ENCODE measurements around the gene PPP1R10. TPM values are rescaled to one million over a fixed set of nuclear protein-coding genes. Genes with fewer than 3 reads are reported as not detected.

The PPP1R10 gene
- total and polyA plus RNA-seq, 2 of the 13 experiments (the other 11 are each of a cell fraction or from before 2014, with no cell fraction given): 26.3 to 38.4 TPM

GRCh38 chr6:30654798-30655742 is 38.0 kb upstream of the PPP1R10 start (continued):
- TF ChIP-seq ZBTB40 (IDR thresholded peaks at IDR 0.05) (no peak), ZBTB40 (CRISPR knock-in tag; IDR thresholded peaks at IDR 0.05) (peak; percentile 60; the same call in 1 of the 2 replicates), ZNF556 (CRISPR knock-in tag; IDR thresholded peaks at IDR 0.05; ENCODE audit: borderline replicate concordance) (peak; percentile 79; the same call in 1 of the 2 replicates), SIX1 (CRISPR knock-in tag; IDR thresholded peaks at IDR 0.05; ENCODE audit: borderline replicate concordance) (peak; percentile 70; the same call in 1 of the 2 replicates), ZNF292 (CRISPR knock-in tag; IDR thresholded peaks at IDR 0.05; ENCODE audit: borderline replicate concordance, low read depth) (peak; percentile 93; the same call in 1 of the 2 replicates), STAT6 (CRISPR knock-in tag; IDR thresholded peaks at IDR 0.05; ENCODE audit: borderline replicate concordance) (peak; percentile 64; the same call in 1 of the 2 replicates), MAFF (IDR thresholded peaks at IDR 0.05; ENCODE audit: low read depth, low read length) (peak; percentile 98), ZNF562 (CRISPR knock-in tag; IDR thresholded peaks at IDR 0.05; ENCODE audit: borderline replicate concordance) (no peak), MIER3 (CRISPR knock-in tag; IDR thresholded peaks at IDR 0.05; ENCODE audit: borderline replicate concordance) (peak; percentile 95; the same call in 1 of the 2 replicates), ZFP91 (CRISPR knock-in tag; IDR thresholded peaks at IDR 0.05; ENCODE audit: borderline replicate concordance) (peak; percentile 70), MYNN (CRISPR knock-in tag; IDR thresholded peaks at IDR 0.05; ENCODE audit: low read depth) (no peak), ZFX (CRISPR knock-in tag; IDR thresholded peaks at IDR 0.05; ENCODE audit: low read depth) (peak; percentile 68), ZNF260 (CRISPR knock-in tag; IDR thresholded peaks at IDR 0.05; ENCODE audit: borderline replicate concordance, low read depth) (no peak), MAFG (CRISPR knock-in tag; IDR thresholded peaks at IDR 0.05) (peak; percentile 89)
